ENCODE results near the gene CR1L. TPM values are rescaled to one million over a fixed set of nuclear protein-coding genes. Genes with fewer than 3 reads are reported as not detected.
"Not testable (repeated sequence)": the region's sequence is repeated elsewhere in the genome, so short reads cannot be mapped to it uniquely, and the experiment has no call there.

CR1L gene
- total RNA-seq, 2 experiments from 2014 or later = not detected

DNA sequence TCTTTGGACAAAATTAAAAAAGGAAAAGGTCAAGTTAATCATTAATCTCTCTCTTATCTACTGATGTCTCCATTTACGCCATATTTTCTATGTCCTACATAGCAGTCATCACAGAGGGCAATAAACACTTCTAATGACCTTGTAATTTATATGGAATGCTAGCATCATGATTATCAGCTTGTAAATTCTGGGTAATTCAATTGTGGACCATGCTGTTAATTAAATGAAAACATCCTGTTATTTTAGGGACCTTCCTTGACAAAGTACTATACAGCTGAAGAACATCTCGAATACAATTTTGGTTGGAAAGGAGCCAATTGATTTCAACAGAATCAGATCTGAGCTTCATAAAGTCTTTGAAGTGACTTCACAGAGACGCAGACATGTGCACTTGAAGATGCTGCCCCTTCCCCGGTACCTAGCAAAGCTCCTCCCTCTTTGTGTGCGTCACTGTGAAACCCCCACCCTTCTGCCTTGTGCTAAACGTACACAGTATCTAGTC is 93.3 kb downstream of the CR1L start:
- POLR2A ChIA-PET = not testable (repeated sequence)
- CTCF ChIA-PET = interaction anchor here (1.2 kb wide), 1 partner anchor 59 kb away, joined by 3 read pairs; no protein-coding TSS in a partner anchor

DNA sequence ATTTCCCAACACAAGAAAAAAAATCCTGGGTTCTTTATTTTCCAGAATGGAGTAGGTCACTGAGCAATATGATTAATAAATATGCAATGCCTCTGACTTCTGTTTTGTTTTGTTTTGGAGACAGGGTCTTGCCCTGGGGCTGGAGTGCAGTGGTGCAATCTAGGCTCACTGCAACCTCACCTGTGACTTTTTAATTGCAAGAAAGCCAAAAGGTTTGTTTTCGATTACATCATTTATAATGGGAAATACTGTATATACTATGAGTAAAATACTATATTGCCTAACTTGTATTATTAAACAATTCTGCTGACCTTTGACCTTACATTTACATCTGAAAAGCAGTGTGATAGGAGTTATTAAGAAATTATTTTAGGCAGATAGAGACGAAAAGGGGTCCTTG is 95.3 kb downstream of the CR1L start:
- POLR2A ChIA-PET = no interaction called here
- CTCF ChIA-PET = no interaction called here

- POLR2A ChIA-PET = no interaction called here
Measured at GRCh38 chr1:207742850-207743555, 98.1 kb downstream of the CR1L start.

DNA sequence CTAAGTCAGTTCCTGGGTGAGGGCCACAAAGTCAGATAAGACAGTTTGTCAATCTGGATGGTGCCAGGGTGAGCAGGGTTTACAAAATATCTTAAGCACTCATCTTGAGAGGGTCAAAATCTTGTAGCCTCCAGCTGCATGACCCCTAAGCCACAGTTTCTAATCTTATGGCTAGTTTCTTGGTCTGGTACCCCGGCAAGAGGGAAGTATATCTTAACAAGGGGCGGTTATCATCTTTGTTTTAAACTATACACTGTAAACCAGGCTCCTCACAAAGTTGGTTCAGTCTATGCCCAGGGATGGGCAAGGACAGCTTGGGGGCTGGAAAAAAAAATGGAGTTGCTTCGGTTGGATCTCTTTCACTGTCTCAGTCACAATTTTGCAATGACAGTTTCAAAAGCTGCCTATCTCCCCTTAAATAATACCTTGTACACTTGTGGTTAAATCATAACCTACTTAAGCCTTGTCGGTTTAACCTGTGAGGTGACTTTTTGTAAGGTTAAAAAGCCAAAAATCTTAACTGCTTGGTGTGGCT is 99.1 kb downstream of the CR1L start:
- POLR2A ChIA-PET = no interaction called here
- CTCF ChIA-PET = interaction anchor here (0.7 kb wide), 1 partner anchor 265 kb away, joined by 4 read pairs; no protein-coding TSS in a partner anchor

More at GRCh38 chr1:207742850-207743555, 98.1 kb downstream of the CR1L start:
- CTCF ChIA-PET = no interaction called here

GRCh38 chr1:207745285-207745684 is 100.4 kb downstream of the CR1L start:
- POLR2A ChIA-PET = no interaction called here
- CTCF ChIA-PET = no interaction called here

DNA sequence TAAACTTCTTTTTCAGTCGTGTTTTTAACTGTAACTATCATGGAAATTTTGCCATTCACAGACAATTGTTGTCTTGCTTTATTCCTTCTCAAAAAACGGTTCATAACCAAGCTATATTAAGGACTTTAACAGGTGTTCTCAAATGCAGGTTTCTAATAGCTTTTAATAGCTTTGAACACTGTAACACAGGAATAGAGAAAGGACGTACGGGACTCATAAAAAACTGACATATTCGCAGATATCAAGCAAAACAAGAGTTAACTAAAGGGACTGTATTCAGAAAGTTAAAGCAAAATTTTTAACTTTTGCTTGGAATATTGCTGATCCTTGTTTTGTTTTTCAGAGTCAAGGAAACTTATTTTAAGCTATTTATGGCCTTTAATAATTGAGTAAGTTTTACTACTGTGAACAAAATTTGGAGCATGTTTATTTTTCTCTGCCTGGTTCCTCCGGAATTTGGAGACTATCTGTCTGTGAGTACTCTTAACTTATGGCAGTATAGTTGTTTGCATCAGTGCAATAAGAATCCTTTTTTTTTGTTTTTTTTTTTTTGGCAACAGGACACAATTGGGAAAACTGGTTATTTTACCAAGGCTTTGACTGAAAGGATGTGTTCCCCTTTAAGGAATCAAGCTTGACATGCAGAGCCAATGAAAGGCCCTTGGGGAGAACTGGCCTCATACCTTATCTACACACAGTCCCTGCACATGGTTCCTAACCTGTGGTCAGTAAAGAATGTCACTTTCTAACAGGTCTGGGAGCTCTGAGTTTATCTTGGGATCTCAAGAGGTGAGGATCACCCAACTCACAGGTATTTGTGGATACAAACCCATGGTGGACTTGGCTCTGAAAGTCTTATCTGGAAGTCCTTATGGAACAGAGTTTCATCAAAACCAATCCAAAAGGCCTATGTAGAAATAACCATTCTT is 101.2 kb downstream of the CR1L start:
- ChIA-PET POLR2A (no interaction called here), CTCF (interaction anchor here (0.6 kb wide), 1 partner anchor 235 kb away, joined by 4 read pairs; no protein-coding TSS in a partner anchor)

DNA sequence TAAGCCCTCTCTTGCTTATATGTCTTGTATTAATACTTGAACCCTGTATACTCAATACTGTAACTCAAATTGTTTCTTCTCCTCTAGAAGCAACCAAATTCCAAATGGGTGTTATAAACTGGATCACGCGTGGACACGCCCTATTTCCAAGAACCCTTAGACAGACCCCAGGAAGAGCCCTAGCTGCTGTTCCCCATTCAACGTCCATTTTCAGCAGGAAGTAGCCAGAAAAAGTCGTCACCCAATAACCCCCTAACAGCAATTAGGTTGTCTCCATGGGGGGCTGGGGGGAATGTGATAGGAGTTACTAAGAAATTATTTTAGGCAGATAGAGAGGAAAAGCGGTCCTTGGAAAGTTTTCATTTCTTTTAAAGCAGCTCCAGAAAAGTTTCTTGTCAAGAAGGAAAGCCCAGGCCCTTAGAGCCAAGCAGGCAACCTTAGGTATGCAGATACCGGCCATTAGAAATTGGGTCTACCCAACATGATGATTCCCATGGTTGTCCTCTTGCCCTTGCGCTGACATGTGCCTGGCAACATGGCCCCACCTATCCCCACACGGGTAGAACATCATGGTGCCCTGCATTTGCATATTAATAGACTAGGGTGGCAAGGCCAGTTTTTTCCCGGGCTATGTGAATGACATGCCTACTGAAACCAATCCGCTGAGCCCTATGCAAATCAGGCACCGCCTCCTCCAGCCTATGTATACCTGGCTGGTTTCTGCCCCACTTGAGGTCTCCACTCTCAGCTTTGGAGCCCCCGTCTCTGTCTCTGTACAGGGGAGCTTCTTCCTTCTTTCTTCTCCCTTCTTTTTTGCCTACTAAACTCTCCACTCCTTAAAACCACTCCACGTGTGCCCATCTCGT is 102.9 kb downstream of the CR1L start:
- ChIA-PET POLR2A (no interaction called here), CTCF (no interaction called here)

- POLR2A ChIA-PET = no interaction called here
- CTCF ChIA-PET = no interaction called here
Measured at GRCh38 chr1:207748737-207749528, 104.0 kb downstream of the CR1L start.

- POLR2A ChIA-PET = no interaction called here
- CTCF ChIA-PET = no interaction called here
Measured at GRCh38 chr1:207750631-207751305, 105.8 kb downstream of the CR1L start.

- POLR2A ChIA-PET, CTCF ChIA-PET: not testable (repeated sequence)
Measured at GRCh38 chr1:207751463-207751789, 106.5 kb downstream of the CR1L start.

GRCh38 chr1:207751790-207752455 is 107.0 kb downstream of the CR1L start, which contains the start of gene CD46:
CD46 (plus strand) TSS chr1:207752054; CDS start chr1:207752213, 159 bp downstream.
- POLR2A ChIA-PET = interaction anchor here (1.2 kb wide), 1 partner anchor 72 kb away, joined by 3 read pairs; no protein-coding TSS in a partner anchor
- CTCF ChIA-PET = no interaction called here

GRCh38 chr1:207752456-207752998 is 107.6 kb downstream of the CR1L start:
- POLR2A ChIA-PET = interaction anchor here (1.2 kb wide), 1 partner anchor 71 kb away, joined by 3 read pairs; no protein-coding TSS in a partner anchor
- CTCF ChIA-PET = interaction anchor here (0.7 kb wide), 1 partner anchor 1060 kb away, joined by 3 read pairs; no protein-coding TSS in a partner anchor

DNA sequence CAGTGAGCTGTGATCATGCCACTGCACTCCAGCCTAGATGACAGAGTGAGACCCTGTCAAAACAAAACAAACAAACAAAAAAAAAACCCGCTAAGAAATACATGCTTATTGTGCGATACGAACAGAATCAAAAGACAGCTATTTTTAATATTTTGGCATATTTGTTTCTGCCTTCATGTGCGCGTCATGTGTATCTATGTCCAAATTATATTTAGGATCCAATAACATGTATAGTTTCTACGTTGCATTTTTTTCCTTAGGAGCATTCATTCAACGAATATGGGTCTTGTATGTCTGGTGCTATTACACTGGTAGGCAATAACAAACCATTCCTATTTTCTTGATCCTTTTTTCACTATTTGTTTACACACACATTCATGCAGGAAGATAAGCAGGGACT is 108.7 kb downstream of the CR1L start:
- ChIA-PET POLR2A (no interaction called here), CTCF (no interaction called here)

- POLR2A ChIA-PET = interaction anchor here (0.7 kb wide), 1 partner anchor 29 kb away, joined by 3 read pairs; no protein-coding TSS in a partner anchor
- CTCF ChIA-PET = no interaction called here
Measured at GRCh38 chr1:207754011-207754410, 109.1 kb downstream of the CR1L start.

DNA sequence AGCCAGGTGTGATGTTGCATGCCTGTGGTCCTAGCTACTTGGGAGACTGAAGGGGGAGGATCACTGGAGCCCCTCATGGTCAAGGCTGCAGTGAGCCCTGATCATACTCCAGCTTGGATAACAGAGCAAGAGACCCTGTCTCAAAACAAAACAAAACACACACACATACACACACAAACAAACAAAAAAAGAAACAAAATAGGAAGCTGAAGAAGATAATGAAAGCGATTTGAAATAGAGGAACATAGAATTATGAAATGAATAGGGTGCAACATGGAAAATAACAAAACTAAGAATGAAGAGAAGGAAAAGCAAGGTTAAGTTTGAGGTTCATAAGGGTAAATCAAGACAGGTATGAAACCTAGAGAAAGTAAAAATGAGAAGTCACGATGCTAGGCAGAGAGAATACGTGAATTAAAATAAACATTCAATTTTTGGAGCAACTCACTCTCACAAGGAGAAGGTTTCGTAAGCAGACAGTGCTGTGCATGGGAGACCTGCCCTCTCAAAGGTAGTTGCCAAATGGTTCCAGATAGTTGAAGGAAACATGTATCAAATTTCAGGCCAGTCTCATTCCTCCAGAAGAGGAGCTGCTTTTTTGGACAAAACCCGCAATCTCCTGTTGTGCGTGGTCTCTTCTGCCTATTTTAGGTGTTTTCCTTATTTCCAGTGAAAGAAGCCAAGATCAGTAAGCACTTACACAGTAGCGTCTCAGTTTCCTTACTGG is 110.2 kb downstream of the CR1L start:
- CTCF ChIA-PET = interaction anchor here (1.2 kb wide), 1 partner anchor 41 kb away, joined by 4 read pairs; no protein-coding TSS in a partner anchor
- POLR2A ChIA-PET = no interaction called here

Measured in activated CD8-positive, alpha-beta memory T cell treated with anti-CD3 and anti-CD28 coated beads for 36 hours (primary cell).